SHP77 (cell line): Measurements from ENCODE around the gene CHCHD6.

Experiments
- DNase-seq, 2 experiments: peaks; one replicate each; lab custom pipeline; 2025; lab: John Stamatoyannopoulos, UW

CHCHD6 gene

GRCh38 chr3:126826693-126827092 lies 122.7 kb downstream of the CHCHD6 start:
- no peak for DNase-seq

GRCh38 chr3:126827121-126827520 lies 123.1 kb downstream of the CHCHD6 start:
- no peak for DNase-seq

- DNase-seq, result no peak
Observed at GRCh38 chr3:126828306-126828705, 124.3 kb downstream of the CHCHD6 start.

- no peak for DNase-seq
Observed at GRCh38 chr3:126832933-126833332, 128.9 kb downstream of the CHCHD6 start.

- no peak for DNase-seq
Observed at GRCh38 chr3:126834596-126835471, 130.8 kb downstream of the CHCHD6 start.

GRCh38 chr3:126835472-126836219 lies 131.6 kb downstream of the CHCHD6 start:
- DNase-seq, result peak in 1 of 2 experiments; percentile 15

- DNase-seq, result no peak
Observed at GRCh38 chr3:126836220-126836860, 132.3 kb downstream of the CHCHD6 start.

GRCh38 chr3:126837773-126838172 lies 133.7 kb downstream of the CHCHD6 start:
- no peak for DNase-seq

GRCh38 chr3:126845920-126846715 lies 142.1 kb downstream of the CHCHD6 start:
- DNase-seq, result no peak

GRCh38 chr3:126847061-126847460 lies 143.0 kb downstream of the CHCHD6 start:
- no peak for DNase-seq

- no peak for DNase-seq
Observed at GRCh38 chr3:126848991-126849390, 145.0 kb downstream of the CHCHD6 start.

GRCh38 chr3:126849768-126850167 lies 145.7 kb downstream of the CHCHD6 start:
- DNase-seq, result no peak

GRCh38 chr3:126850370-126851085 lies 146.5 kb downstream of the CHCHD6 start:
- DNase-seq, result no peak

- no peak for DNase-seq
Observed at GRCh38 chr3:126851382-126851781, 147.3 kb downstream of the CHCHD6 start.

GRCh38 chr3:126851934-126852333 lies 147.9 kb downstream of the CHCHD6 start:
- no peak for DNase-seq

- DNase-seq, result no peak
Observed at GRCh38 chr3:126852511-126852910, 148.5 kb downstream of the CHCHD6 start.

GRCh38 chr3:126854666-126855065 lies 150.6 kb downstream of the CHCHD6 start:
- no peak for DNase-seq

- DNase-seq, result no peak
Observed at GRCh38 chr3:126855374-126855773, 151.3 kb downstream of the CHCHD6 start.

GRCh38 chr3:126857928-126858327 lies 153.9 kb downstream of the CHCHD6 start:
- no peak for DNase-seq

- peak in 1 of 2 experiments; percentile 13 for DNase-seq
Observed at GRCh38 chr3:126858401-126858800, 154.4 kb downstream of the CHCHD6 start.

GRCh38 chr3:126858887-126859286 lies 154.8 kb downstream of the CHCHD6 start:
- DNase-seq, result peak; percentile 79 to 82
